Muscle layer of colon (tissue), 2 donors: Measurements from ENCODE around the gene KCNJ5.

ENCODE experiments used
- H3K27ac ChIP-seq: one replicate; pipeline ENCODE4 v1.7.0; 2013; ENCODE audit warnings: low read depth, mild to moderate bottlenecking, low read length, moderate library complexity
- H3K27me3 ChIP-seq, 2 donors: one replicate each; pipeline ENCODE4 v1.7.0; 2013; ENCODE audit warnings: low read length in 2 of 2, mild to moderate bottlenecking in 2 of 2; ENCODE audit not compliant: insufficient read depth in 2 of 2, control insufficient read depth in 1 of 2
- H3K36me3 ChIP-seq: one replicate; pipeline ENCODE4 v1.7.0; 2013; ENCODE audit warnings: mild to moderate bottlenecking, low read length; ENCODE audit not compliant: insufficient read depth
- H3K4me1 ChIP-seq: one replicate; pipeline ENCODE4 v1.7.0; 2013; ENCODE audit warnings: mild to moderate bottlenecking, low read length; ENCODE audit not compliant: insufficient read depth
- H3K4me3 ChIP-seq, 2 donors: one replicate each; pipeline ENCODE4 v1.7.0; 2013; ENCODE audit warnings: low read length in 2 of 2, low read depth in 1 of 2, mild to moderate bottlenecking in 1 of 2, moderate library complexity in 1 of 2
- H3K9ac ChIP-seq: one replicate; pipeline ENCODE4 v1.7.0; 2013; ENCODE audit warnings: low read length
- H3K9me3 ChIP-seq: one replicate; pipeline ENCODE4 v1.7.0; 2013; ENCODE audit warnings: mild to moderate bottlenecking, low read length
- donor health status: abdominal sarcoma.
- donor health status: Adenocarcinoma of cecum.

The KCNJ5 gene

GRCh38 chr11:128948583-128948982, 57.4 kb downstream of the KCNJ5 start:
- H3K4me3 ChIP-seq: no peak overlapping the region
- H3K27me3 ChIP-seq: no peaks in the 10 kb centered on the region
- no peak overlapping the region for H3K27ac ChIP-seq
- H3K36me3 ChIP-seq: no peaks in the 10 kb centered on the region
- no peak overlapping the region for H3K9ac ChIP-seq
- H3K9me3 ChIP-seq: no peaks in the 10 kb centered on the region
- H3K4me1 ChIP-seq: no peaks in the 10 kb centered on the region

GRCh38 chr11:128949791-128950454, 58.8 kb downstream of the KCNJ5 start:
- no peaks in the 10 kb centered on the region for H3K9me3 ChIP-seq
- no peak overlapping the region for H3K27ac ChIP-seq

GRCh38 chr11:128953151-128953550, 62.0 kb downstream of the KCNJ5 start:
- H3K9me3 ChIP-seq: no peaks in the 10 kb centered on the region
- H3K27me3 ChIP-seq: no peaks in the 10 kb centered on the region
- H3K36me3 ChIP-seq: no peaks in the 10 kb centered on the region
- H3K4me3 ChIP-seq: no peak overlapping the region
- no peak overlapping the region for H3K9ac ChIP-seq
- H3K4me1 ChIP-seq: no peaks in the 10 kb centered on the region
- no peak overlapping the region for H3K27ac ChIP-seq

More at GRCh38 chr11:128949791-128950454, 58.8 kb downstream of the KCNJ5 start:
- no peak overlapping the region for H3K9ac ChIP-seq
- no peaks in the 10 kb centered on the region for H3K36me3 ChIP-seq
- no peak overlapping the region for H3K4me3 ChIP-seq
- no peaks in the 10 kb centered on the region for H3K27me3 ChIP-seq
- no peaks in the 10 kb centered on the region for H3K4me1 ChIP-seq

GRCh38 chr11:128955636-128956035, 64.5 kb downstream of the KCNJ5 start:
- H3K4me3 ChIP-seq: no peak overlapping the region
- H3K27me3 ChIP-seq: no peaks in the 10 kb centered on the region
- no peaks in the 10 kb centered on the region for H3K4me1 ChIP-seq
- no peaks in the 10 kb centered on the region for H3K9me3 ChIP-seq
- H3K9ac ChIP-seq: no peak overlapping the region
- H3K27ac ChIP-seq: no peak overlapping the region
- no peaks in the 10 kb centered on the region for H3K36me3 ChIP-seq

- Histone ChIP-seq H3K36me3 (no peaks in the 10 kb centered on the region), H3K27me3 (no peaks in the 10 kb centered on the region), H3K9me3 (no peaks in the 10 kb centered on the region), H3K9ac (no peak overlapping the region), H3K27ac (no peak overlapping the region), H3K4me3 (no peak overlapping the region), H3K4me1 (no peaks in the 10 kb centered on the region)
Observed at GRCh38 chr11:128956401-128957201, 65.4 kb downstream of the KCNJ5 start.

GRCh38 chr11:128957202-128957482, 66.0 kb downstream of the KCNJ5 start:
- no peaks in the 10 kb centered on the region for H3K4me1 ChIP-seq
- no peak overlapping the region for H3K4me3 ChIP-seq
- no peaks in the 10 kb centered on the region for H3K9me3 ChIP-seq
- H3K27me3 ChIP-seq: no peaks in the 10 kb centered on the region
- H3K9ac ChIP-seq: no peak overlapping the region
- H3K36me3 ChIP-seq: no peaks in the 10 kb centered on the region
- no peak overlapping the region for H3K27ac ChIP-seq

GRCh38 chr11:128961645-128962044, 70.5 kb downstream of the KCNJ5 start:
- Histone ChIP-seq H3K27ac (no peak overlapping the region), H3K4me1 (no peaks in the 10 kb centered on the region), H3K27me3 (no peaks in the 10 kb centered on the region), H3K9me3 (no peaks in the 10 kb centered on the region), H3K9ac (no peak overlapping the region), H3K36me3 (no peaks in the 10 kb centered on the region), H3K4me3 (no peak overlapping the region)

- H3K9ac ChIP-seq: no peak overlapping the region
- H3K27me3 ChIP-seq: no peaks in the 10 kb centered on the region
- H3K27ac ChIP-seq: no peak overlapping the region
Observed at GRCh38 chr11:128962896-128963295, 71.7 kb downstream of the KCNJ5 start.

GRCh38 chr11:128963744-128964325, 72.7 kb downstream of the KCNJ5 start:
- Histone ChIP-seq H3K4me3 (no peak overlapping the region), H3K27ac (no peak overlapping the region), H3K4me1 (no peaks in the 10 kb centered on the region), H3K36me3 (peaks cover 2% of the 10 kb centered on the region), H3K9ac (no peak overlapping the region), H3K27me3 (no peaks in the 10 kb centered on the region), H3K9me3 (no peaks in the 10 kb centered on the region)

More at GRCh38 chr11:128962896-128963295, 71.7 kb downstream of the KCNJ5 start:
- no peaks in the 10 kb centered on the region for H3K36me3 ChIP-seq
- H3K9me3 ChIP-seq: no peaks in the 10 kb centered on the region
- H3K4me3 ChIP-seq: no peak overlapping the region
- no peaks in the 10 kb centered on the region for H3K4me1 ChIP-seq

- H3K4me3 ChIP-seq: no peak overlapping the region
- no peak overlapping the region for H3K9ac ChIP-seq
- no peak overlapping the region for H3K27ac ChIP-seq
- no peaks in the 10 kb centered on the region for H3K4me1 ChIP-seq
- no peaks in the 10 kb centered on the region for H3K9me3 ChIP-seq
- no peaks in the 10 kb centered on the region for H3K27me3 ChIP-seq
- H3K36me3 ChIP-seq: peaks cover 9% of the 10 kb centered on the region
Observed at GRCh38 chr11:128964463-128964930, 73.3 kb downstream of the KCNJ5 start.

GRCh38 chr11:128965485-128965884, 74.3 kb downstream of the KCNJ5 start:
- Histone ChIP-seq H3K4me3 (no peak overlapping the region), H3K27me3 (no peaks in the 10 kb centered on the region), H3K4me1 (no peaks in the 10 kb centered on the region), H3K9ac (no peak overlapping the region), H3K9me3 (no peaks in the 10 kb centered on the region), H3K36me3 (peaks cover 19% of the 10 kb centered on the region), H3K27ac (no peak overlapping the region)
